GM12878 (cell line): ENCODE results near the gene DRAP1. TPM values are rescaled to one million over a fixed set of nuclear protein-coding genes. Genes with fewer than 3 reads are reported as not detected.

ENCODE experiments used
- ATAC-seq: fragments of 200-7000 bp; cut with Tn5 transposase; 3 replicates; pipeline ENCODE4 v1.9.1; 2020; ENCODE audit warnings: mild to moderate bottlenecking, moderate library complexity
- BruUV-seq: library from RNA; stranded (reverse); fragments of 400-500 nt; replicated peaks from 2 replicates; lab custom pipeline; 2021; lab: Mats Ljungman, UMichigan
- CTCF ChIA-PET: fragments of 300-600 bp; sonication (Branson Sonifier 250); formaldehyde crosslinking; extraction: SDS; loops from one replicate; lab custom pipeline; 2021; ENCODE audit warnings: inconsistent platforms; lab: Yijun Ruan, JAX
- POLR2A ChIA-PET: fragments of 350-600 bp; formaldehyde crosslinking; extraction: SDS; loops from one replicate; lab custom pipeline; 2021; ENCODE audit warnings: inconsistent platforms; lab: Charles Lee
- RAD21 ChIA-PET: fragments of 300-600 bp; sonication (Branson Sonifier 250); formaldehyde crosslinking; loops from one replicate; lab custom pipeline; 2023; ENCODE audit warnings: antibody characterized with exemption; ENCODE audit not compliant: unreplicated experiment; lab: Charles Lee
- SMC1A ChIA-PET: fragments of 300-600 bp; sonication (Branson Sonifier 250); formaldehyde crosslinking; loops from one replicate; lab custom pipeline; 2023; ENCODE audit not compliant: unreplicated experiment, uncharacterized antibody; lab: Charles Lee
- DNase-seq: peaks from one replicate; pipeline ENCODE4 v3.0.0-alpha.2; 2011; ENCODE audit warnings: low read depth, low spot score
- FAIRE-seq: peaks from 3 replicates; lab custom pipeline; 2011; peaks lifted over from hg19 to GRCh38; lab: Jason Lieb, UNC
- H2AFZ ChIP-seq: 2 replicates; pipeline ENCODE4 v1.6.0; 2011; ENCODE audit warnings: low read depth, low read length, control low read depth; ENCODE audit not compliant: control insufficient read depth
- H3K27ac ChIP-seq: 2 replicates; pipeline ENCODE4 v1.5.1; 2011; ENCODE audit warnings: control low read depth; ENCODE audit not compliant: control insufficient read depth, insufficient read depth
- H3K27me3 ChIP-seq, 2 experiments: replicated peaks in 1 of 2; 2 replicates each; pipeline versions ENCODE4 v1.6.0 to v1.6.1; 2011; ENCODE audit warnings: low read length in 1 of 2; ENCODE audit not compliant: control insufficient read depth in 2 of 2, insufficient read depth in 2 of 2
- H3K36me3 ChIP-seq, 2 experiments: 2 replicates each; pipeline ENCODE4 v1.5.1; 2011; ENCODE audit warnings: low read length in 1 of 2; ENCODE audit not compliant: control insufficient read depth in 2 of 2, insufficient read depth in 2 of 2
- H3K4me1 ChIP-seq: 2 replicates; pipeline ENCODE4 v1.6.1; 2011; ENCODE audit warnings: mild to moderate bottlenecking, low read length, moderate library complexity, mixed read lengths; ENCODE audit not compliant: control insufficient read depth, insufficient read depth
- H3K4me2 ChIP-seq: 2 replicates; pipeline ENCODE4 v1.6.0; 2011; ENCODE audit warnings: control low read depth; ENCODE audit not compliant: control insufficient read depth, insufficient read depth
- H3K4me3 ChIP-seq: fragments of 200-600 bp; sonication (generic); 2 replicates; pipeline ENCODE4 v1.5.1; 2016
- H3K79me2 ChIP-seq: 2 replicates; pipeline ENCODE4 v1.6.0; 2011; ENCODE audit warnings: low read length; ENCODE audit not compliant: control insufficient read depth, insufficient read depth
- H3K9ac ChIP-seq: 2 replicates; pipeline ENCODE4 v1.8.0; 2011; ENCODE audit warnings: low read length, control low read depth, mixed read lengths; ENCODE audit not compliant: control insufficient read depth, insufficient read depth
- H3K9me3 ChIP-seq: replicated peaks from 3 replicates; pipeline ENCODE4 v1.5.1; 2011; ENCODE audit warnings: mild to moderate bottlenecking, low read length; ENCODE audit not compliant: control insufficient read depth, insufficient read depth
- H4K20me1 ChIP-seq: 2 replicates; pipeline ENCODE4 v1.6.0; 2011; ENCODE audit not compliant: control insufficient read depth, insufficient read depth
- STAT3 ChIP-seq: IDR thresholded peaks from 2 replicates; pipeline ENCODE4 v1.6.1; 2011; ENCODE audit warnings: low read depth, low read length, improper control_type of control experiment
- WGBS: methylation state at CpG from one replicate; pipeline ENCODE4 v1.1.6; 2016; ENCODE audit warnings: low lambda C conversion rate; ENCODE audit not compliant: insufficient replicate concordance, insufficient coverage; ENCODE audit errors: missing lambda C conversion rate; 5-methylcytosine and 5-hydroxymethylcytosine counted together
- in situ Hi-C: fragments of 300-500 bp; cut with MboI; formaldehyde crosslinking; loops from 9 replicates; pipeline ENCODE4 v1.14.3; 2018; ENCODE audit warnings: mixed read lengths
- intact Hi-C: fragments of 100-400 bp; cut with micrococcal nuclease; formaldehyde crosslinking; loops from one replicate; pipeline ENCODE4 v1.14.2; 2022; ENCODE audit not compliant: unreplicated experiment
- polyA plus RNA-seq, 11 experiments: library from polyadenylated mRNA; depleted of rRNA in 4 of 11; unstranded in 6 of 11; stranded (reverse) in 5 of 11; fragments of >200 nt; fragmentation: Nextera tagmentation in 4 of 11; fragmentation: Illumina TruSeq in 1 of 11; extraction: Ambion mirVana in 4 of 11; extraction: Trizol in 1 of 11; gene quantifications; 1 replicate in 1 of 11; 2 replicates in 10 of 11; pipeline versions ENCODE4 v1.2.1 to v1.2.3, GENCODE V29; 2011 to 2016; ENCODE audit warnings: inconsistent platforms in 2 of 11, missing spikeins in 2 of 11, low read depth in 1 of 11
- total RNA-seq, 4 experiments: library from RNA; depleted of rRNA in 3 of 4; stranded (reverse); fragments of >200 nt in 3 of 4; fragmentation: Illumina TruSeq in 1 of 4; extraction: Trizol in 1 of 4; gene quantifications; 2 replicates each; pipeline versions ENCODE4 v1.2.1 to v1.2.3, GENCODE V29; 2013 to 2021
- TF ChIP-seq, protein P1 (sequence below): fragments of 450-650 bp; IDR thresholded peaks from 2 replicates; pipeline ENCODE4 v1.6.1; 2016; ENCODE audit warnings: mild to moderate bottlenecking

The DRAP1 gene
- total and polyA plus RNA-seq, 10 of the 15 experiments (the other 5 are each of a cell fraction or from before 2014, with no cell fraction given): 9.4 to 163 (median 114) TPM

DNA sequence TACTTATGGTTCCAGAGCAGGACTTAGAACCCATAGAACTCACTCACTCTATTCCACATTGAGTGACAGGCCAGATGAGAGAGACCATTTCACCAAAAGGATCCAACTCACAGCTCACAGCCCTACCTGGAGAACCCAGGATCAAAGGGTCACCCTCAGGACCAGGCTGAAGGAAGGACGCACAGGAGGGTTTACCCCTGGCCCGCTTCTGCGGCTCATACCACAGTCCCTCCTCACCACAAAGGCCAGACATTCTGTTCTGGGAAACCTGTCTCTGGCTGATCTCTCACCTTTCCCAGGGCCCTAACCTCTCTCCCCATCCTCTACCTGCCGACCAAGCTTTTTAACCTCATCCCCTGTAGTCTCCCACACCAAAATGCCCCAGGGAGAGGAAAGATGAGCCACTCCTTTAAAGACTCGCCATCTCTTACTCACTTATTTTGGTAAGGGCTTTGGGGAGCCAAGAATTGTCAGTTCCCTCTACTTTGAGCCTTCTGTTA, 23.7 kb upstream of the DRAP1 start:
- 91% methylated on average over 5 of the region's 5 CpGs for WGBS
- CTCF ChIA-PET: interaction anchor here (2.0 to 4.2 kb wide), 2 partner anchors 11 to 93 kb away, joined by 6 to 36 read pairs; no protein-coding TSS in a partner anchor

More for the DNA sequence above, 23.7 kb upstream of the DRAP1 start:
- intact Hi-C loops: loop anchor here (10.0 kb wide), 1 partner anchor 239 kb away; no protein-coding TSS in a partner anchor
- FAIRE-seq (no peak), DNase-seq (no peak), ATAC-seq (no peak)
- H3K9ac ChIP-seq: no peak overlapping the region
- peaks cover 20% of the 10 kb centered on the region for H3K4me1 ChIP-seq
- H4K20me1 ChIP-seq: no peaks in the 10 kb centered on the region
- RAD21 ChIA-PET: no interaction called here
- no peak overlapping the region for H2AFZ ChIP-seq
- no peaks in the 10 kb centered on the region for H3K36me3 ChIP-seq
- POLR2A ChIA-PET: interaction anchor here (0.6 to 0.9 kb wide), 3 partner anchors 16 to 223 kb away, joined by 3 to 6 read pairs (median 3); no protein-coding TSS in a partner anchor
- TF ChIP-seq, protein P1, sequence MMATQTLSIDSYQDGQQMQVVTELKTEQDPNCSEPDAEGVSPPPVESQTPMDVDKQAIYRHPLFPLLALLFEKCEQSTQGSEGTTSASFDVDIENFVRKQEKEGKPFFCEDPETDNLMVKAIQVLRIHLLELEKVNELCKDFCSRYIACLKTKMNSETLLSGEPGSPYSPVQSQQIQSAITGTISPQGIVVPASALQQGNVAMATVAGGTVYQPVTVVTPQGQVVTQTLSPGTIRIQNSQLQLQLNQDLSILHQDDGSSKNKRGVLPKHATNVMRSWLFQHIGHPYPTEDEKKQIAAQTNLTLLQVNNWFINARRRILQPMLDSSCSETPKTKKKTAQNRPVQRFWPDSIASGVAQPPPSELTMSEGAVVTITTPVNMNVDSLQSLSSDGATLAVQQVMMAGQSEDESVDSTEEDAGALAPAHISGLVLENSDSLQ: peak; percentile 68
- no peak for TF ChIP-seq STAT3
- H3K27me3 ChIP-seq: no peaks in the 10 kb centered on the region
- no peak overlapping the region for H3K4me3 ChIP-seq
- no peak overlapping the region for H3K4me2 ChIP-seq
- H3K79me2 ChIP-seq: peaks cover 46% of the 10 kb centered on the region
- in situ Hi-C loops: no loop called here
- no TSS peak for BruUV-seq
- SMC1A ChIA-PET: interaction anchor here (0.9 to 1.1 kb wide), 3 partner anchors 11 to 63 kb away, joined by 4 read pairs; no protein-coding TSS in a partner anchor
- H3K27ac ChIP-seq: no peak overlapping the region
- H3K9me3 ChIP-seq: no peaks in the 10 kb centered on the region
